GM12873 (cell line): ENCODE results near the gene UBXN6.

ENCODE experiments used
- CTCF ChIP-seq: IDR thresholded peaks from 2 replicates; pipeline ENCODE4 v1.5.1; 2012; ENCODE audit warnings: low read depth, mild to moderate bottlenecking, moderate library complexity, low read length, control low read depth; ENCODE audit not compliant: insufficient read depth; ENCODE audit errors: missing control alignments

Gene UBXN6

GRCh38 chr19:4430760-4431159 lies 26.8 kb downstream of the UBXN6 start:
- no peak for TF ChIP-seq CTCF

GRCh38 chr19:4429771-4430171 lies 27.8 kb downstream of the UBXN6 start:
- TF ChIP-seq CTCF, result no peak

GRCh38 chr19:4429256-4429655 lies 28.3 kb downstream of the UBXN6 start:
- no peak for TF ChIP-seq CTCF

GRCh38 chr19:4428326-4428975 lies 29.1 kb downstream of the UBXN6 start:
- TF ChIP-seq CTCF, result no peak

GRCh38 chr19:4425537-4425936 lies 32.1 kb downstream of the UBXN6 start:
- no peak for TF ChIP-seq CTCF

- no peak for TF ChIP-seq CTCF
These were observed 34.0 kb downstream of the UBXN6 start for GRCh38 chr19:4423416-4424126.

- TF ChIP-seq CTCF, result no peak
These were observed 41.3 kb downstream of the UBXN6 start for GRCh38 chr19:4416268-4416667.
